NCI-H2081 (cell line): Measurements from ENCODE around the gene GUCY1A1.

Source experiments
- DNase-seq, 2 experiments: peaks; one replicate each; lab custom pipeline; 2025; lab: John Stamatoyannopoulos, UW

Gene GUCY1A1

GRCh38 chr4:155693015-155693663, 26.5 kb downstream of the GUCY1A1 start:
- no peak for DNase-seq

DNA sequence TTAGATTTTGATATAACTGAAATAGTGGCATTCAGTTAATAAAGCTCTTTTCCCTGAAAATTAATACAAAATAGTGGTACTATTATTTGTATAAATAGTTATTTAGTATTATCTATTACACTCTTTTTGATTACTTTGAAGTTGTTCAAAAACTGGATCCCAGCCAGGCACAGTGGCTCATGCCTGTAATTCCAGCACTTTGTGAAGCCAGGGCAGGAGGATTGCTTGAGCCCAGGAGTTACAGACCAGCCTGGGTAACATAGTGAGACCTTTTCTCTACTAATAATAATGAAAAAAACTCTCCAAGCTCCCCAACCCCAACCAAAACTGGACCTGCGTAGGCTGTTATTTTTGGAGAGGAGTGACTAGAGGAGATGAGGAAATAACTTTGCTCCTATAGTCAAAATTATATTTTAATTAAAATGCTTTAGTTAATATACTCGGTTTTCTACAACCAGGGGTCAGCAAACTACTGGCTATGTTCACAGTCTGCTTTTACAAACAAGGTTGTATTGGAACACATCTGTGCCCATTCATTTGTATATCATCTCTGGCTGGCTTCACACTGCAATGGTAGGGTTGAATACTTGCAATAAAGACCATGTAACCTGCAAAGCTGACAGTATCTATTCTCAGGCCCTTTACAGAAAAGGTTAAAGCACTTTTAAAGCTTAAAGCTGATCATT, 27.6 kb downstream of the GUCY1A1 start:
- no peak for DNase-seq

GRCh38 chr4:155696226-155696625, 29.6 kb downstream of the GUCY1A1 start:
- DNase-seq: no peak

DNA sequence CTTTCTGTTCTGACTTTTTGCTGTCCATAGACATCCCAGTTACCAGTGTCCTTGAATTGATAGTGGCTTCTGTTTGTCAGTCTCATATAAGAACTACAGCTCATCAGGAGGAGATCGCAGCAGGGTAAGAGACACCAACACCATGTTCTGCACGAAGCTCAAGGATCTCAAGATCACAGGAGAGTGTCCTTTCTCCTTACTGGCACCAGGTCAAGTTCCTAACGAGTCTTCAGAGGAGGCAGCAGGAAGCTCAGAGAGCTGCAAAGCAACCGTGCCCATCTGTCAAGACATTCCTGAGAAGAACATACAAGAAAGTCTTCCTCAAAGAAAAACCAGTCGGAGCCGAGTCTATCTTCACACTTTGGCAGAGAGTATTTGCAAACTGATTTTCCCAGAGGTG, 30.1 kb downstream of the GUCY1A1 start:
- DNase-seq: no peak

GRCh38 chr4:155701827-155702226, 35.2 kb downstream of the GUCY1A1 start:
- DNase-seq: no peak

GRCh38 chr4:155703486-155704247, 37.0 kb downstream of the GUCY1A1 start:
- no peak for DNase-seq

- DNase-seq: no peak
Measured at GRCh38 chr4:155704841-155705404, 38.3 kb downstream of the GUCY1A1 start.

GRCh38 chr4:155705664-155706063, 39.0 kb downstream of the GUCY1A1 start:
- no peak for DNase-seq

- no peak for DNase-seq
Measured at GRCh38 chr4:155706147-155706546, 39.5 kb downstream of the GUCY1A1 start.

- no peak for DNase-seq
Measured at GRCh38 chr4:155707251-155707650, 40.6 kb downstream of the GUCY1A1 start.

DNA sequence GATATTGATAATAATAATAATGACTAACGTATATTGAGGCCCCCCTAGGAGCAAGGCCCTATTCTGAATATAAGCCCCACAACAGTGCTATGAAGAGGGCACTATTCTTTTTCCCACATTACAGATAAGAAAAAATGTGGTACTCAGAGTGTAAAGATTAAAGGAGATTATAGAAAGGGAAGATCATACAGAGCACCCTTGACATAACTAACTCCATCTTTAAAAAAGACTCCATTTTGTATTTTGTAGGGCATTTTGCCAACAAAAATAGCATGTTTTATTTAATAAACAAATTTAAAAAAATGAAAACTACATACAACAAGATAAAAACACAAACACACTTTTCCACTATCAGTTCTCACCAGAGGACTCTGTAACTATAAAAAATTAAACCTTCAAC, 42.1 kb downstream of the GUCY1A1 start:
- no peak for DNase-seq

GRCh38 chr4:155709918-155710317, 43.3 kb downstream of the GUCY1A1 start:
- DNase-seq: no peak

- DNase-seq: no peak
Measured at GRCh38 chr4:155711556-155711955, 44.9 kb downstream of the GUCY1A1 start.

DNA sequence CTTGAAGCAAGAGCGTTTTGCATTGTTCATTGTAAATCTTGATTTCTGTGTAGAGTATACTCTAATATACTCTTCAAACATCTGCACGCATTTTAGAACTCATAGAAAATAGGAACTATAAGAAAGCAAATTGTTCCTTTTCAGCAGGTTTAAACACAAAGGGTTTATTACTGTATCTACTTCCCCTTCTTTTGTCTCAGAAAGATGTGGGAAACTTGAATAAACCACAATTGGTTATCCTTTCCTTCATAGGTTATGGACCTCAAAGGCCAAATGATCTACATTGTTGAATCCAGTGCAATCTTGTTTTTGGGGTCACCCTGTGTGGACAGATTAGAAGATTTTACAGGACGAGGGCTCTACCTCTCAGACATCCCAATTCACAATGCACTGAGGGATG, 46.2 kb downstream of the GUCY1A1 start:
- DNase-seq: no peak

GRCh38 chr4:155713911-155714310, 47.3 kb downstream of the GUCY1A1 start:
- no peak for DNase-seq

GRCh38 chr4:155722336-155722735, 55.7 kb downstream of the GUCY1A1 start:
- no peak for DNase-seq

DNA sequence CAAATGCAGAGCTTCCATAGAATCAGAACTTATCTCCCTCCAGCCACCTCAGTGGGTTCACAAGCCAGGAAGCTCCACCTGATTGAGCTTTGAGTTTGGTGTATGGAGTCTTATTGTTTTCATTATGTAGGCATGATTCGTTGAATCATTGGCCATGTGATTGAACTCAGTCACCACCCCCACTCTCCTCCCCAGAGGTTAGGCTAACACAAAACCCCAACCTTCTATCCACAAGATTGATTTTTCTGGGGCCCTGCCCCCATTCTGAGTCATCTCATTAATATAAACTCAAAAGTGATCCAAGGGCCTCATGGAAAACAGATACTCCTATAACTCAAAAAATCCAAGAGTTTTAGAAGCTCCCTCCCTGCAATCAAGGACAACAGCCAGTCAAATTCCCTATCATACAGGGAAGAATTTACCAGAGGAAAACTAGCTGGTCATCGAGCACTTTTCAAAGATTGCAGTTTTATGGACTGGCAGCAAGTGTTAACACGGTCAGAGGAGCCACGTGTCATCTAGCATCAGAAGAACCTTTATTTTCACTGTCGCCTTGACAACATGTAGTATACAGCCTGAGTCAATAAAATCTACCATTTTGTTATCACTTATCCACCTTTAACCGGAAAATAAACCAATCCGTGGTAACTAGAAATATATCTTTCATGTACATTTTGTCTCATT, 56.3 kb downstream of the GUCY1A1 start:
- no peak for DNase-seq

- no peak for DNase-seq
Measured at GRCh38 chr4:155724731-155725130, 58.1 kb downstream of the GUCY1A1 start.

GRCh38 chr4:155734065-155734464, 67.4 kb downstream of the GUCY1A1 start:
- no peak for DNase-seq

DNA sequence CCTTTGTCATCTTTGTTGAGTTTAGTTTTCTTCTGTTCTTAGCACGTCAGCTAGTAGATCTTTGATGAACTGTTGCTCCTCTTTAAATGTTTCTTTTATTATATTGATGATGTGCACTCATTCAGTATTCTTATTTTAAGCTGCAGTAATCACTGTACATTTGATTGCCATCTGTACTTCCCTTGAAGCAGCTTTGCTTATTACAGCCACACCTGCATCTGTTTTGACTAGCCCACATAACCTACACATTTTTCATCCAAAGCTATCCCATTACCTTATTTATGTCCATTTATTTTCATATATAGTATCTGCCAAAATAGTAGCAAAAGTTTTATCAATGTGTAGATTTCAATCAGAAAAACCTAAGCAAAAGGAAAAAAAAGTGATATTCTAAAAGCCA, 68.3 kb downstream of the GUCY1A1 start:
- DNase-seq: no peak

GRCh38 chr4:155735496-155735895, 68.8 kb downstream of the GUCY1A1 start:
- no peak for DNase-seq

DNA sequence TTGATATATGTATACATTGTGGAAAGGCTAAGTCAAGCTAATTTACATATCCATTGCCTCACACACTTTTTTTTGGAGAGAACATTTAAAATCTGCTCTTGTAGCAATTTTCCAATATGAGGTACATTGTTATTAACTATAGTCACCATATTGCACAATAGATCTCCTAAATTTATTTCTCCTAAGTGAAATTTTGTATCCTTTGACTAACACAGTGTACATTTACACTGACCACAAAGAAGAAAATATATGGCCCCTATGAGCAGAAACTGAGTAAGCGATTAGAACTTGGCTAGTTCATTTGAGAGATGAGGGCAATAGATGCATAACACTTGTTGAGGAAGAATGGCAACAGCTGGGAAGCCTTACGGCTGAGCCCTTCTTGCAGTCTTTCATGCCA, 71.9 kb downstream of the GUCY1A1 start:
- no peak for DNase-seq
